ENCODE results near the gene SERPINB3.

DNA sequence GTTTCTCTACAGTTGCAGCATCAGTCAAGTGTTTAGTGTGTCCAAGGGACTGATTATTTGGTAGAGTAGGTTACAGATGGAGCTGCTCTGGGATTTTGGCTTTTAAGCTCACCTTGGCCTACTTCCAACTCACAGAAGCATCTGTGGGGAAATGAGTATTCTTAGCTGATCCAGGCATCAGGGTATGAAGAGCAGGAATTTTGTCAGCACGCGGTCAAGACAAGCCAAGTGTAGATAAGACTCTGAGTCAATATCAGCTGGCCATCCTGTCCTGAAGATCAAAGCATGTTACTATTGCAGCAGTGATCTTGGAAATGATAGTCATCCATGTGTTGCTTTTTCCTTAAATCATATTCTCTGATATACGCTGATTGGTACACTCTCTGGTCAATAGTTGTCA is 42.0 kb downstream of the SERPINB3 start:
- TF ChIP-seq, protein P1, sequence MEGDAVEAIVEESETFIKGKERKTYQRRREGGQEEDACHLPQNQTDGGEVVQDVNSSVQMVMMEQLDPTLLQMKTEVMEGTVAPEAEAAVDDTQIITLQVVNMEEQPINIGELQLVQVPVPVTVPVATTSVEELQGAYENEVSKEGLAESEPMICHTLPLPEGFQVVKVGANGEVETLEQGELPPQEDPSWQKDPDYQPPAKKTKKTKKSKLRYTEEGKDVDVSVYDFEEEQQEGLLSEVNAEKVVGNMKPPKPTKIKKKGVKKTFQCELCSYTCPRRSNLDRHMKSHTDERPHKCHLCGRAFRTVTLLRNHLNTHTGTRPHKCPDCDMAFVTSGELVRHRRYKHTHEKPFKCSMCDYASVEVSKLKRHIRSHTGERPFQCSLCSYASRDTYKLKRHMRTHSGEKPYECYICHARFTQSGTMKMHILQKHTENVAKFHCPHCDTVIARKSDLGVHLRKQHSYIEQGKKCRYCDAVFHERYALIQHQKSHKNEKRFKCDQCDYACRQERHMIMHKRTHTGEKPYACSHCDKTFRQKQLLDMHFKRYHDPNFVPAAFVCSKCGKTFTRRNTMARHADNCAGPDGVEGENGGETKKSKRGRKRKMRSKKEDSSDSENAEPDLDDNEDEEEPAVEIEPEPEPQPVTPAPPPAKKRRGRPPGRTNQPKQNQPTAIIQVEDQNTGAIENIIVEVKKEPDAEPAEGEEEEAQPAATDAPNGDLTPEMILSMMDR (IDR thresholded peaks at IDR 0.05): no peak
- no peak for TF ChIP-seq POLR2A (IDR thresholded peaks at IDR 0.05)
